PC-9 (cell line): ENCODE results near the gene CSNK1D. TPM values are rescaled to one million over a fixed set of nuclear protein-coding genes. Genes with fewer than 3 reads are reported as not detected.
A peak's percentile ranks its signal among the peaks of the same experiment; 100 is the strongest.

ENCODE experiments used
- Bru-seq: library from RNA; stranded (reverse); fragments of 400-500 nt; gene quantifications from one replicate; lab custom pipeline; 2021; lab: Mats Ljungman, UMichigan
- BruChase-seq, 2 experiments: library from RNA; stranded (reverse); fragments of 400-500 nt; gene quantifications; one replicate each; lab custom pipeline; 2021; lab: Mats Ljungman, UMichigan
- BruUV-seq: library from RNA; stranded (reverse); fragments of 400-500 nt; replicated peaks from 2 replicates; lab custom pipeline; 2021; lab: Mats Ljungman, UMichigan
- CTCF ChIA-PET: fragments of 300-600 bp; sonication (Branson Sonifier 250); formaldehyde crosslinking; loops from one replicate; lab custom pipeline; 2022; ENCODE audit warnings: antibody characterized with exemption; lab: Charles Lee
- POLR2A ChIA-PET: fragments of 300-600 bp; sonication (Branson Sonifier 250); formaldehyde crosslinking; loops from one replicate; lab custom pipeline; 2022; ENCODE audit warnings: antibody characterized with exemption; ENCODE audit not compliant: unreplicated experiment; lab: Charles Lee
- DNase-seq, 2 experiments: peaks; one replicate each; pipeline versions ENCODE4 v3.0.0 to v3.0.0-alpha.2; 2015 to 2022; ENCODE audit warnings: mixed read lengths in 1 of 2
- H2AFZ ChIP-seq: fragments of 200-600 bp; sonication (generic); 2 replicates; pipeline ENCODE4 v1.8.1; 2017; ENCODE audit warnings: antibody characterized with exemption
- H3F3A ChIP-seq: fragments of 200-600 bp; sonication (generic); 2 replicates; pipeline ENCODE4 v1.8.1; 2017; ENCODE audit warnings: antibody characterized with exemption, mild to moderate bottlenecking, low read depth; ENCODE audit not compliant: insufficient read depth
- H3K27ac ChIP-seq: fragments of 200-600 bp; sonication (generic); 2 replicates; pipeline ENCODE4 v1.6.1; 2016; ENCODE audit warnings: mixed run types
- H3K27me3 ChIP-seq: fragments of 200-600 bp; sonication (generic); 2 replicates; pipeline ENCODE4 v1.6.1; 2016; ENCODE audit warnings: low read depth, mixed run types; ENCODE audit not compliant: insufficient read depth
- H3K36me3 ChIP-seq: fragments of 200-600 bp; sonication (generic); 2 replicates; pipeline ENCODE4 v1.6.1; 2016; ENCODE audit warnings: low read depth, mixed run types
- H3K4me1 ChIP-seq: fragments of 200-600 bp; sonication (generic); replicated peaks from 2 replicates; pipeline ENCODE4 v1.6.1; 2016; ENCODE audit warnings: mixed run types; ENCODE audit not compliant: insufficient read depth
- H3K4me2 ChIP-seq: fragments of 200-600 bp; sonication (generic); 2 replicates; pipeline ENCODE4 v1.6.1; 2017; ENCODE audit warnings: mixed run types
- H3K4me3 ChIP-seq: fragments of 200-600 bp; sonication (generic); 2 replicates; pipeline ENCODE4 v1.6.1; 2016; ENCODE audit warnings: mixed run types
- H3K79me2 ChIP-seq: fragments of 200-600 bp; sonication (generic); 2 replicates; pipeline ENCODE4 v1.6.1; 2017; ENCODE audit warnings: low read depth, mixed run types
- H3K9me2 ChIP-seq: fragments of 200-600 bp; sonication (generic); 2 replicates; pipeline ENCODE4 v1.8.1; 2017; ENCODE audit warnings: mild to moderate bottlenecking; ENCODE audit not compliant: insufficient read depth
- H3K9me3 ChIP-seq: fragments of 200-600 bp; sonication (generic); 2 replicates; pipeline ENCODE4 v1.8.1; 2016; ENCODE audit warnings: low read depth; ENCODE audit not compliant: insufficient read depth
- H4K20me1 ChIP-seq: fragments of 200-600 bp; sonication (generic); 2 replicates; pipeline ENCODE4 v1.8.1; 2017; ENCODE audit not compliant: insufficient read depth
- EZH2 ChIP-seq: fragments of 200-600 bp; sonication (generic); IDR thresholded peaks from 2 replicates; pipeline ENCODE4 v1.8.0; 2017; ENCODE audit warnings: antibody characterized with exemption, low read depth
- intact Hi-C: fragments of 100-400 bp; cut with micrococcal nuclease; formaldehyde crosslinking; loops from one replicate; pipeline ENCODE4 v1.10.0; 2022; ENCODE audit not compliant: unreplicated experiment
- long read RNA-seq: library from polyadenylated mRNA; stranded (forward); transcript quantifications from one replicate; pipeline ENCODE4 v2.0.0, GENCODE V29; 2022
- total RNA-seq: library from RNA; stranded (reverse); gene quantifications from 2 replicates; pipeline ENCODE4 v1.2.3, GENCODE V29; 2021
- TF ChIP-seq, protein P1 (sequence below): fragments of 200-600 bp; sonication (generic); conservative IDR thresholded peaks from 2 replicates; pipeline ENCODE4 v1.6.1; 2017; ENCODE audit warnings: mixed run types, antibody characterized with exemption, mild to moderate bottlenecking, moderate library complexity

Gene CSNK1D
- 151 and 181 TPM in 2 replicates for total RNA-seq
- percentile 93 among the genes with signal in this experiment for Bru-seq, nascent RNA
- percentile 95 among the genes with signal in this experiment for BruChase-seq, experiment 1, labeled RNA remaining after a 2-hour chase
- BruChase-seq, experiment 2, labeled RNA remaining after a 6-hour chase, result percentile 95 among the genes with signal in this experiment
- long read RNA-seq, transcript CSNK1D-203 (10 exons, 2,047 nt), result major isoform, 51 of 91 reads
- long read RNA-seq, partial matches to known transcripts, result 13 of 91 reads
- long read RNA-seq, other reads (novel, unspliced or antisense), result 22 of 91 reads

DNA sequence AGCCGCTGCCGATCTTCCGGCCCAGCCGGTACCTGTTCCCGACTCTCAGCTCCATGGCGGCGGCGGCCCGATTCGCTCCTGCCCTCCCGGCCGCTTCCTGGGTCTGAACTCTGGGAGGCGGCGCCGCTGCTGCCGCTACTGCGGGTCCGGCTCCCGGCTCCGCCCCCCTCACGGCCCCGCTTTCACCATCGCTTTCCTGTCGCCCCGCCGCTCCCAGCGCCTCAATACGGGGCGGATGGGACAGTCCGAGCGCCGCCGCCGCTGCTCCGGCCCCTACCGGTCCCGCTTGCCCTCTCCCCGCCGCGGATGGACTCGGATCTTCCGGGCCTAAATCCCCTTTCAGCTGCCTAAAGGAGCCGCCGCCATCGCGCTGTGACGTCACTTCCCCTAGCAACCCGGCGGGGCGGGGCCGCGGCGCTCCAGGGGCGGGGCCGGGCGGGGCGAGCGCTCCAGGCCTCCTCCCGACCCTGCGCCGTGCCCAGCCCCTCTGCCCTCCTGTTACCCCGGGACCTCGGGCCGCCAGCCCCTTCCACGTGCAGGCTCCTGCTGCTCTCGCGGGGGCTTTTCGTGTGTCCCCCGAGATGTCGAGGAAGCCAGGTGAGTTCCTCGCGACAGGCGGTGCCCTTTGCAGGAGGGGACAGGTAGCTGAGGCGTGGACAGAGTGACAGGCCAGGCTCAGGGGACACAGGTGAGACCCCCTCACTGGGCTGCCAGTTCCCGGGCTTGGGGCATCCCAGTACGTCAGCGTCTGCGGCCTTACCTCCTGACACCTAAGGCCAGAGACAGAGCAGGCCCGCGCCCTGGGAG, at the start of gene CSNK1D:
Gene CSNK1D, minus strand, starts transcription at position 374 of the 807 bp plus-strand sequence. Its CDS starts 319 bp downstream, at position 55.
- ChIA-PET POLR2A (interaction anchor here (1.3 kb wide), 1 partner anchor 19 kb away, joined by 5 read pairs; no protein-coding TSS in a partner anchor), CTCF (no interaction called here)
- Histone ChIP-seq H3K79me2 (peaks cover 46% of the 10 kb centered on the region), H3F3A (peaks cover 37% of the 10 kb centered on the region), H3K9me2 (no peaks in the 10 kb centered on the region), H2AFZ (peak within 1 kb of the TSS; percentile 66), H3K9me3 (no peaks in the 10 kb centered on the region), H3K27me3 (no peaks in the 10 kb centered on the region), H3K27ac (peak within 1 kb of the TSS; percentile 93), H3K4me2 (peak within 1 kb of the TSS; percentile 87), H3K4me1 (peaks cover 46% of the 10 kb centered on the region), H4K20me1 (peaks cover 41% of the 10 kb centered on the region), H3K4me3 (peak within 1 kb of the TSS; percentile 88), H3K36me3 (peaks cover 10% of the 10 kb centered on the region)
- DNase-seq, result peak; percentile 47 to 88
- no peak for TF ChIP-seq EZH2
- TF ChIP-seq, protein P1, sequence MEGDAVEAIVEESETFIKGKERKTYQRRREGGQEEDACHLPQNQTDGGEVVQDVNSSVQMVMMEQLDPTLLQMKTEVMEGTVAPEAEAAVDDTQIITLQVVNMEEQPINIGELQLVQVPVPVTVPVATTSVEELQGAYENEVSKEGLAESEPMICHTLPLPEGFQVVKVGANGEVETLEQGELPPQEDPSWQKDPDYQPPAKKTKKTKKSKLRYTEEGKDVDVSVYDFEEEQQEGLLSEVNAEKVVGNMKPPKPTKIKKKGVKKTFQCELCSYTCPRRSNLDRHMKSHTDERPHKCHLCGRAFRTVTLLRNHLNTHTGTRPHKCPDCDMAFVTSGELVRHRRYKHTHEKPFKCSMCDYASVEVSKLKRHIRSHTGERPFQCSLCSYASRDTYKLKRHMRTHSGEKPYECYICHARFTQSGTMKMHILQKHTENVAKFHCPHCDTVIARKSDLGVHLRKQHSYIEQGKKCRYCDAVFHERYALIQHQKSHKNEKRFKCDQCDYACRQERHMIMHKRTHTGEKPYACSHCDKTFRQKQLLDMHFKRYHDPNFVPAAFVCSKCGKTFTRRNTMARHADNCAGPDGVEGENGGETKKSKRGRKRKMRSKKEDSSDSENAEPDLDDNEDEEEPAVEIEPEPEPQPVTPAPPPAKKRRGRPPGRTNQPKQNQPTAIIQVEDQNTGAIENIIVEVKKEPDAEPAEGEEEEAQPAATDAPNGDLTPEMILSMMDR, result no peak
- intact Hi-C loops, result no loop called here
- no TSS peak for BruUV-seq

DNA sequence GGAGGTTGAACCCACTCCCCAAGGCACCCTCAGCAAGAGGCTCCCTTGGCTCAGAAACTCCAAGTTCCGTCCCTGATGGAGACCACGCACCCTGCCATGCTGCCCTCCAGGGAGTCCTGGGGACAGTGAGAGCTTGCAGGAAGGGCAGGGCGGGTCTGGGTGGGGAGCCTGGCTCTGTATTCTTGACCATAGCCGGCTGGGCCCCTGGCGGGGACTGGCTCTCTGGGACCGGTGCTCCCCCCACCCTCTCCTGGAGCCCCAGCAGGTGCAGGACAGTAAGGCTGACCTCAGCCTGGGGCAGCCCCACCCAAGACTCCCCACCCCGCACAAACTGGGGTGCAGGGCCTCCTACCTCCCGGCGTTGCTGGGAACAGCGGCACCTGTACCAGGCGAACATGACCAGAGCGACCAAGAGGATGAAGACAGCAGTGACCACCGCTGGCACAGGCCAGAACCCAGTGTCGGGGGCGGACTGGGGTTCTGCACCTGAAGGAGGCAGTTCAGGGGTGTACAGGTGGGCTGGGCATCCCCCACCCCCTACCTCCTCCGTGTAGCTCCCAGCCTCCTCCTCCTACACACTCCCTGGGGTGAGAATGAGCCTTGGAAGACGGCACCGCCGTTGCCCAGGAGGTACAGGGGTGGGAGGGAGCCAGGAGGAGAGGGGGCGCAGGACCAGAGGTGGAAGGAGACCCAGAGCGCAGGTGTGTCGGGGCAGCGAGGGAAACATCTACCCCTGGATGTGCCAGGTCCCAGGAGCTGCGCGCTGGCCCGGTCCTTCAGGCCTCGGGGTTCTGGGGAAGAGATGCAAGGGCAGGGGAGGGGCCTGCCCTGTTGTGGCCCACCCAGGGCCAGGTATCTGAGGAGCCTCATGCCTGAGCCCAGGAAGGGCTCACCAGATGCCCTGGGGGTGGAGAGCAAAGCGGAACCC, 49.3 kb upstream of the CSNK1D start:
- Histone ChIP-seq H3K79me2 (no peaks in the 10 kb centered on the region), H4K20me1 (no peaks in the 10 kb centered on the region), H3K27me3 (0 out of 2 replicates have a peak, but pooled peaks cover 6% of the 10 kb centered on the region), H3K9me3 (no peaks in the 10 kb centered on the region), H2AFZ (no peak overlapping the region), H3K4me1 (no peaks in the 10 kb centered on the region), H3K27ac (no peak overlapping the region), H3K4me2 (no peak overlapping the region), H3K4me3 (no peak overlapping the region), H3F3A (no peaks in the 10 kb centered on the region), H3K36me3 (no peaks in the 10 kb centered on the region), H3K9me2 (no peaks in the 10 kb centered on the region)
- intact Hi-C loops, result no loop called here
- ChIA-PET POLR2A (interaction anchor here (0.5 kb wide), 1 partner anchor 686 kb away, joined by 4 read pairs; the partner anchor contains the start of genes NPLOC4 and TSPAN10), CTCF (interaction anchor here (0.6 kb wide), 1 partner anchor 152 kb away, joined by 5 read pairs; no protein-coding TSS in a partner anchor)
- no peak for TF ChIP-seq EZH2
- TF ChIP-seq, protein P1, result no peak
- DNase-seq, result no peak
- BruUV-seq, result no TSS peak
